Activated CD4-positive, CD25-positive, alpha-beta regulatory T cell treated with anti-CD3 and anti-CD28 coated beads, Interleukin-2, amount 50 U/mL, for 16 hours (primary cell): ENCODE results near the gene G6PC3.
"Not testable (repeated sequence)": the region's sequence is repeated elsewhere in the genome, so short reads cannot be mapped to it uniquely, and the experiment has no call there.

Source experiments
- DNase-seq: peaks from one replicate; pipeline ENCODE4 v3.0.0-alpha.2; 2020; ENCODE audit warnings: low read depth, low spot score

G6PC3 gene

GRCh38 chr17:44082256-44082927 lies 11.9 kb downstream of the G6PC3 start:
- no peak for DNase-seq

GRCh38 chr17:44083250-44083849 lies 12.8 kb downstream of the G6PC3 start:
- no peak for DNase-seq

GRCh38 chr17:44084131-44084538 lies 13.6 kb downstream of the G6PC3 start:
- DNase-seq, result no peak

GRCh38 chr17:44084921-44085320 lies 14.4 kb downstream of the G6PC3 start:
- no peak for DNase-seq

GRCh38 chr17:44085908-44086307 lies 15.4 kb downstream of the G6PC3 start:
- DNase-seq, result no peak

GRCh38 chr17:44086364-44087311 lies 16.1 kb downstream of the G6PC3 start:
- peak; percentile 31 for DNase-seq

- DNase-seq, result no peak
Observed at GRCh38 chr17:44087319-44087718, 16.8 kb downstream of the G6PC3 start.

GRCh38 chr17:44088254-44088653 lies 17.7 kb downstream of the G6PC3 start:
- DNase-seq, result no peak

- no peak for DNase-seq
Observed at GRCh38 chr17:44091200-44091997, 20.9 kb downstream of the G6PC3 start.

GRCh38 chr17:44092051-44092450 lies 21.5 kb downstream of the G6PC3 start:
- DNase-seq, result no peak

- no peak for DNase-seq
Observed at GRCh38 chr17:44093231-44093900, 22.8 kb downstream of the G6PC3 start.

- no peak for DNase-seq
Observed at GRCh38 chr17:44094701-44095387, 24.3 kb downstream of the G6PC3 start.

GRCh38 chr17:44095388-44095646 lies 24.8 kb downstream of the G6PC3 start:
- no peak for DNase-seq

- no peak for DNase-seq
Observed at GRCh38 chr17:44095647-44096496, 25.3 kb downstream of the G6PC3 start.

- no peak for DNase-seq
Observed at GRCh38 chr17:44097110-44097958, 26.8 kb downstream of the G6PC3 start.

GRCh38 chr17:44101858-44102257 lies 31.3 kb downstream of the G6PC3 start:
- not testable (repeated sequence) for DNase-seq

GRCh38 chr17:44102849-44103622 lies 32.5 kb downstream of the G6PC3 start:
- no peak for DNase-seq

- DNase-seq, result no peak
Observed at GRCh38 chr17:44105483-44105882, 34.9 kb downstream of the G6PC3 start.
